HepG2 (cell line): ENCODE measurements around the gene S1PR2. TPM values are rescaled to one million over a fixed set of nuclear protein-coding genes. Genes with fewer than 3 reads are reported as not detected.

Experiments
- AGO1 ChIP-seq: fragments of 200-400 bp; formaldehyde crosslinking; IDR thresholded peaks from 2 replicates; pipeline ENCODE4 v1.6.1; 2017; ENCODE audit warnings: mild to moderate bottlenecking, low read depth, low read length, moderate library complexity; ENCODE audit not compliant: poor library complexity, severe bottlenecking
- ATM ChIP-seq: fragments of 450-650 bp; IDR thresholded peaks from 2 replicates; pipeline ENCODE4 v1.7.1; 2017; ENCODE audit warnings: mild to moderate bottlenecking, borderline replicate concordance
- FOSL2 ChIP-seq: sonication (generic); formaldehyde crosslinking; IDR thresholded peaks from 2 replicates; pipeline ENCODE4 v1.4.0; 2020; ENCODE audit warnings: missing genetic modification reagents
- FOXA3 ChIP-seq: IDR thresholded peaks from 2 replicates; pipeline ENCODE4 v1.6.1; 2016; ENCODE audit warnings: missing genetic modification reagents, missing compliant biosample characterization
- HDAC1 ChIP-seq: sonication (generic); formaldehyde crosslinking; IDR thresholded peaks from 2 replicates; pipeline ENCODE4 v1.5.1; 2020; ENCODE audit warnings: mild to moderate bottlenecking, missing genetic modification reagents
- HMG20A ChIP-seq: IDR thresholded peaks from 2 replicates; pipeline ENCODE4 v1.6.1; 2016; ENCODE audit warnings: borderline replicate concordance
- JDP2 ChIP-seq: sonication (generic); formaldehyde crosslinking; IDR thresholded peaks from 2 replicates; pipeline ENCODE4 v1.8.1; 2022; ENCODE audit warnings: missing genetic modification reagents, borderline replicate concordance
- MXI1 ChIP-seq: IDR thresholded peaks from 3 replicates; pipeline ENCODE4 v1.6.1; 2012; ENCODE audit warnings: low read depth, low read length, inconsistent platforms, borderline replicate concordance
- SAFB2 ChIP-seq: sonication (generic); formaldehyde crosslinking; IDR thresholded peaks from 2 replicates; pipeline ENCODE4 v1.5.1; 2020; ENCODE audit warnings: missing genetic modification reagents, low read depth, mild to moderate bottlenecking, borderline replicate concordance
- TSC22D2 ChIP-seq: sonication (generic); formaldehyde crosslinking; IDR thresholded peaks from 2 replicates; pipeline ENCODE4 v1.5.1; 2020; ENCODE audit warnings: missing genetic modification reagents, mild to moderate bottlenecking, borderline replicate concordance
- USF2 ChIP-seq, 2 experiments: sonication (generic) in 1 of 2; formaldehyde crosslinking in 1 of 2; IDR thresholded peaks; 2 replicates each; pipeline versions ENCODE4 v1.5.1 to v1.6.1; 2011 to 2020; ENCODE audit warnings: borderline replicate concordance in 1 of 2, low read depth in 1 of 2, low read length in 1 of 2, mild to moderate bottlenecking in 1 of 2, missing genetic modification reagents in 1 of 2, moderate library complexity in 1 of 2
- ZFP37 ChIP-seq: sonication (generic); formaldehyde crosslinking; IDR thresholded peaks from 2 replicates; pipeline ENCODE4 v1.4.0; 2020; ENCODE audit warnings: missing genetic modification reagents, borderline replicate concordance
- ZMYM3 ChIP-seq: sonication (generic); formaldehyde crosslinking; IDR thresholded peaks from 2 replicates; pipeline ENCODE4 v1.5.1; 2020; ENCODE audit warnings: mild to moderate bottlenecking, missing genetic modification reagents
- ZNF12 ChIP-seq: sonication (generic); formaldehyde crosslinking; IDR thresholded peaks from 2 replicates; pipeline ENCODE4 v1.5.0; 2020; ENCODE audit warnings: missing genetic modification reagents
- ZNF260 ChIP-seq: sonication (generic); formaldehyde crosslinking; IDR thresholded peaks from 2 replicates; pipeline ENCODE4 v1.4.0; 2020; ENCODE audit warnings: missing genetic modification reagents, low read depth, mild to moderate bottlenecking, borderline replicate concordance
- ZNF292 ChIP-seq: sonication (generic); formaldehyde crosslinking; IDR thresholded peaks from 2 replicates; pipeline ENCODE4 v1.8.1; 2022; ENCODE audit warnings: mild to moderate bottlenecking, low read depth, missing genetic modification reagents, borderline replicate concordance
- ZNF501 ChIP-seq: sonication (generic); formaldehyde crosslinking; IDR thresholded peaks from 2 replicates; pipeline ENCODE4 v1.5.1; 2020; ENCODE audit warnings: mild to moderate bottlenecking, moderate library complexity, missing genetic modification reagents
- ZNF574 ChIP-seq: sonication (generic); formaldehyde crosslinking; IDR thresholded peaks from 2 replicates; pipeline ENCODE4 v1.4.0; 2020; ENCODE audit warnings: missing genetic modification reagents
- ZNF691 ChIP-seq: sonication (generic); formaldehyde crosslinking; IDR thresholded peaks from 2 replicates; pipeline ENCODE4 v1.4.0; 2020; ENCODE audit warnings: missing genetic modification reagents, low read depth, mild to moderate bottlenecking, borderline replicate concordance
- ZNF800 ChIP-seq: sonication (generic); formaldehyde crosslinking; IDR thresholded peaks from 2 replicates; pipeline ENCODE4 v1.4.0; 2020; ENCODE audit warnings: missing genetic modification reagents
- polyA plus RNA-seq, 8 experiments: library from polyadenylated mRNA; depleted of rRNA in 3 of 8; stranded (reverse) in 7 of 8; unstranded in 1 of 8; fragments of >200 nt; fragmentation: Illumina TruSeq in 4 of 8; extraction: Trizol in 4 of 8; gene quantifications; 2 replicates each; pipeline versions ENCODE4 v1.2.1 to v1.2.3, GENCODE V29; 2011 to 2016; ENCODE audit warnings: low read depth in 4 of 8, missing spikeins in 1 of 8, mixed read lengths in 1 of 8; ENCODE audit not compliant: insufficient read depth in 1 of 8
- total RNA-seq, 5 experiments: library from RNA; depleted of rRNA; stranded (reverse); fragments of >200 nt; fragmentation: Illumina TruSeq; extraction: Trizol; gene quantifications; 2 replicates each; pipeline ENCODE4 v1.2.3, GENCODE V29; 2016; ENCODE audit warnings: low read depth in 1 of 5

Gene S1PR2
- total and polyA plus RNA-seq, 2 of the 13 experiments (the other 11 are each of a cell fraction or from before 2014, with no cell fraction given) = 0.91 to 1.3 TPM

- no peak for TF ChIP-seq ATM
- no peak for TF ChIP-seq JDP2 (CRISPR knock-in tag)
- 0 out of 2 replicates have a peak, but pooled peaks have one; percentile 11 for TF ChIP-seq ZNF501
- no peak for TF ChIP-seq SAFB2 (CRISPR knock-in tag)
- TF ChIP-seq ZNF292 (CRISPR knock-in tag) = peak; percentile 52
- TF ChIP-seq ZNF12 (CRISPR knock-in tag) = peak; percentile 41; the same call in 1 of the 2 replicates
- TF ChIP-seq ZNF574 (CRISPR knock-in tag) = peak; percentile 21; the same call in 1 of the 2 replicates
- peak; percentile 77; the same call in 2 of the 3 replicates for TF ChIP-seq MXI1
- TF ChIP-seq HMG20A = peak; percentile 77; the same call in 1 of the 2 replicates
- 0 out of 2 replicates have a peak, but pooled peaks have one; percentile 33 for TF ChIP-seq ZFP37 (CRISPR knock-in tag)
- TF ChIP-seq ZNF800 (CRISPR knock-in tag) = no peak
- TF ChIP-seq ZNF260 (CRISPR knock-in tag) = no peak
- 0 out of 2 replicates have a peak, but pooled peaks have one; percentile 38 for TF ChIP-seq ZNF691 (CRISPR knock-in tag)
- peak; percentile 88 for TF ChIP-seq FOXA3 (CRISPR knock-in tag)
- peak; percentile 87 for TF ChIP-seq ZMYM3
- no peak for TF ChIP-seq USF2 (IDR thresholded peaks at IDR 0.05; ENCODE audit: low read depth, low read length)
- no peak for TF ChIP-seq USF2 (CRISPR knock-in tag; IDR thresholded peaks at IDR 0.05; ENCODE audit: borderline replicate concordance)
- TF ChIP-seq TSC22D2 (CRISPR knock-in tag) = no peak
- TF ChIP-seq FOSL2 (CRISPR knock-in tag) = peak; percentile 80
- TF ChIP-seq AGO1 = no peak
- TF ChIP-seq HDAC1 = peak; percentile 85
These were observed 7.1 kb upstream of the S1PR2 start (continued) for GRCh38 chr19:10238172-10238783.
